Peyer's patch (tissue), 4 donors: ENCODE measurements around the gene AMZ1.

Experiments
- POLR2A ChIP-seq, 2 donors: fragments of 450-650 bp; IDR thresholded peaks; one replicate each; pipeline ENCODE4 v1.5.1; 2017; ENCODE audit warnings: antibody characterized with exemption in 2 of 2, mild to moderate bottlenecking in 2 of 2, moderate library complexity in 2 of 2
- TF ChIP-seq, protein P1 (sequence below), 6 experiments: fragments of 450-650 bp in 4 of 6; fragments of 200-600 bp in 2 of 6; sonication (generic) in 1 of 6; IDR thresholded peaks; one replicate each; pipeline ENCODE4 v1.5.1; 2017 to 2019; ENCODE audit warnings: antibody characterized with exemption in 6 of 6, mild to moderate bottlenecking in 3 of 6, moderate library complexity in 1 of 6

DNA sequence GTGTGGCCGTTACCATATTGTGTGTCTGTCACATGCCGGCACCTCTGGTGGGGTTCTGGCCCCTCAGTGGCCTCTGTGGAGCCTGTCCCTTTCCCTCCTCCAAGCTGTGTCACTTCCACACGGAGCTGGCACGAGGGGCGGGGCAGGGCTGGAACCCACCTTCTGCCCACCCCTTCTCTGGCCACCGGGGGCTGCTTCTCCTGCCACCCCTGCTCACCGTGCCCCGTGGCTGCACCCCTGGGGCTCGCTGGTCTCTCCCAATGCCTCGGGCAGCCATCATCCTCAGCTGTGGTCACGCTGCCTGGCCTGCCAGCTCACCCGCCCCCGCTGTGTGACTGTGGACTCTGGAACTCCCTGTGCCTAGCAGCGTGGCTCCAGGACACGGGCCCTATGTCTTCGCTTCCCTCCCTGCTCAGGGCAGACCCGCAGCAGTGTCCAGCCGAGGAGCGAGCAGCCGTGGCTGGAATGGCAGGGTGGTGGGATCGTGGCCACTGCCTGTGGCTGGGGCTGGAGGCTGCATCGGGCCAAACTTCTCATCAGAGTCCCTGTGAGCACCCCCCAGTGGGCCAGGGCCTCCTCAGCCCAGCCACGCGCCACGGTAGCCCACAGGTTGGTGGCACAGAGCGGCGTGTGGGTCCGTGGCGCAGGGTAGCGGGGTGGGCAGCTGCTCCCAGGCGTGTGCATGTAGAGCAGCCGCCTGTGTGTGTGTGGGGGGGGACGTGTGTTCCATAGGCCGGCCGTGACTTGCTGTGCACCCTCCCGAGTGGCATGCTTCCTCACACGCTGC is 48.1 kb upstream of the AMZ1 start:
- TF ChIP-seq, protein P1, sequence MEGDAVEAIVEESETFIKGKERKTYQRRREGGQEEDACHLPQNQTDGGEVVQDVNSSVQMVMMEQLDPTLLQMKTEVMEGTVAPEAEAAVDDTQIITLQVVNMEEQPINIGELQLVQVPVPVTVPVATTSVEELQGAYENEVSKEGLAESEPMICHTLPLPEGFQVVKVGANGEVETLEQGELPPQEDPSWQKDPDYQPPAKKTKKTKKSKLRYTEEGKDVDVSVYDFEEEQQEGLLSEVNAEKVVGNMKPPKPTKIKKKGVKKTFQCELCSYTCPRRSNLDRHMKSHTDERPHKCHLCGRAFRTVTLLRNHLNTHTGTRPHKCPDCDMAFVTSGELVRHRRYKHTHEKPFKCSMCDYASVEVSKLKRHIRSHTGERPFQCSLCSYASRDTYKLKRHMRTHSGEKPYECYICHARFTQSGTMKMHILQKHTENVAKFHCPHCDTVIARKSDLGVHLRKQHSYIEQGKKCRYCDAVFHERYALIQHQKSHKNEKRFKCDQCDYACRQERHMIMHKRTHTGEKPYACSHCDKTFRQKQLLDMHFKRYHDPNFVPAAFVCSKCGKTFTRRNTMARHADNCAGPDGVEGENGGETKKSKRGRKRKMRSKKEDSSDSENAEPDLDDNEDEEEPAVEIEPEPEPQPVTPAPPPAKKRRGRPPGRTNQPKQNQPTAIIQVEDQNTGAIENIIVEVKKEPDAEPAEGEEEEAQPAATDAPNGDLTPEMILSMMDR (IDR thresholded peaks at IDR 0.05), result peak in 1 of 6 experiments; percentile 9
- TF ChIP-seq POLR2A (IDR thresholded peaks at IDR 0.05), result no peak
